Panc1 (cell line): ENCODE results near the gene SMIM17. TPM values are rescaled to one million over a fixed set of nuclear protein-coding genes. Genes with fewer than 3 reads are reported as not detected.
"Not testable (repeated sequence)": the region's sequence is repeated elsewhere in the genome, so short reads cannot be mapped to it uniquely, and the experiment has no call there.

Experiments
- ATAC-seq: fragments of 200-7000 bp; cut with Tn5 transposase; 2 replicates; pipeline ENCODE4 v1.9.1; 2020; ENCODE audit warnings: mild to moderate bottlenecking, moderate library complexity
- BruUV-seq: library from RNA; stranded (reverse); fragments of 400-500 nt; replicated peaks from 2 replicates; lab custom pipeline; 2021; lab: Mats Ljungman, UMichigan
- CTCF ChIA-PET: fragments of 300-600 bp; sonication (Branson Sonifier 250); formaldehyde crosslinking; loops from one replicate; lab custom pipeline; 2022; ENCODE audit warnings: antibody characterized with exemption; lab: Charles Lee
- POLR2A ChIA-PET: fragments of 300-600 bp; sonication (Branson Sonifier 250); formaldehyde crosslinking; loops from one replicate; lab custom pipeline; 2022; ENCODE audit warnings: antibody characterized with exemption; lab: Charles Lee
- DNase-seq: peaks from one replicate; pipeline ENCODE4 v3.0.0-alpha.2; 2010; ENCODE audit warnings: low read depth, low spot score
- H3K27ac ChIP-seq: 2 replicates; pipeline ENCODE4 v1.5.1; 2011; ENCODE audit warnings: mild to moderate bottlenecking, low read length, inconsistent platforms
- H3K27me3 ChIP-seq: fragments of 200-500 bp; sonication (Bioruptor generic); 2 replicates; pipeline ENCODE4 v1.6.0; 2014; ENCODE audit warnings: low read length, inconsistent platforms; ENCODE audit not compliant: control insufficient read depth, insufficient read depth
- H3K36me3 ChIP-seq: fragments of 200-500 bp; sonication (Bioruptor generic); 2 replicates; pipeline ENCODE4 v1.5.1; 2014; ENCODE audit warnings: inconsistent platforms, mild to moderate bottlenecking, low read length, moderate library complexity; ENCODE audit not compliant: control insufficient read depth, insufficient read depth
- H3K4me1 ChIP-seq: 2 replicates; pipeline ENCODE4 v1.5.1; 2011; ENCODE audit warnings: inconsistent platforms, mild to moderate bottlenecking, low read length, moderate library complexity; ENCODE audit not compliant: control insufficient read depth, insufficient read depth
- H3K4me3 ChIP-seq, 2 experiments: 2 replicates each; pipeline ENCODE4 v1.5.1; 2011 to 2012; ENCODE audit warnings: low read depth in 2 of 2, low read length in 2 of 2, mild to moderate bottlenecking in 2 of 2, inconsistent platforms in 1 of 2, moderate library complexity in 1 of 2
- H3K9me3 ChIP-seq: fragments of 200-500 bp; sonication (Bioruptor generic); 2 replicates; pipeline ENCODE4 v1.5.1; 2014; ENCODE audit warnings: low read depth, mild to moderate bottlenecking, inconsistent platforms, low read length, moderate library complexity; ENCODE audit not compliant: control insufficient read depth, insufficient read depth
- CTCF ChIP-seq: fragments of 450-650 bp; IDR thresholded peaks from 2 replicates; pipeline ENCODE4 v1.5.1; 2017; ENCODE audit warnings: mild to moderate bottlenecking
- POLR2AphosphoS5 ChIP-seq: IDR thresholded peaks from 2 replicates; pipeline ENCODE4 v1.6.1; 2012; ENCODE audit warnings: mild to moderate bottlenecking, low read depth, low read length, moderate library complexity
- REST ChIP-seq, 2 experiments: IDR thresholded peaks; 2 replicates each; pipeline ENCODE4 v1.6.1; 2011 to 2012; ENCODE audit warnings: low read depth in 2 of 2, control low read depth in 1 of 2, low read length in 1 of 2, mild to moderate bottlenecking in 1 of 2, moderate library complexity in 1 of 2; ENCODE audit not compliant: insufficient read depth in 1 of 2
- SIN3A ChIP-seq: IDR thresholded peaks from 2 replicates; pipeline ENCODE4 v1.6.1; 2012; ENCODE audit warnings: low read depth, mild to moderate bottlenecking, low read length, moderate library complexity, borderline replicate concordance; ENCODE audit not compliant: insufficient read depth
- TCF7L2 ChIP-seq: IDR thresholded peaks from 2 replicates; pipeline ENCODE4 v1.6.1; 2011; ENCODE audit warnings: mild to moderate bottlenecking, low read depth, low read length, inconsistent platforms
- in situ Hi-C: cut with HindIII; loops from 2 replicates; pipeline ENCODE4 v1.10.0; 2016; ENCODE audit warnings: low sequenced_read_pairs, low pct_unique_long_range_greater_than_20kb
- intact Hi-C: fragments of 100-400 bp; cut with micrococcal nuclease; formaldehyde crosslinking; loops from one replicate; pipeline ENCODE4 v1.10.0; 2022; ENCODE audit not compliant: unreplicated experiment
- total RNA-seq: library from RNA; stranded (reverse); gene quantifications from one replicate; pipeline ENCODE4 v1.2.1, GENCODE V29; 2021; ENCODE audit not compliant: unreplicated experiment

The SMIM17 gene
- total RNA-seq, 1 experiment from 2014 or later: 0.28 TPM

DNA sequence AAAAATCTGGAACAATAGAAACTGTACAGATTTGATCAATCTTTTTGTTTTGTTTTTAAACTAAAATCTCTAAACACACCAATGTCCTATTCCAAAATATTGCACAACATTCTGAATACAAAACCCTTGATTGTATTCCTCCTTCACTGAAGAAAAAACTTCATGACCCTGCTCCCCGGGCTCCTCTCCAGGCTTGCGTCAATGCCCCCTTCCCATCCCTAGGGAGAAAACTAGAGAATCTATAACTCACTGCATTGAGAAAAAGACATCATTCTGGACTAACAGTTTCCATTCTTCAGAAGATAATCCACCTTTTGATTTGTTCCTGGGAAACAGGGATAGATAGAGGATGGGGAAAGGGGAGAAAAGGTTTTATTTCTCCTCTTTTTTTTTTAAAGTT, 29.7 kb downstream of the SMIM17 start:
- H3K36me3 ChIP-seq, H3K4me3 ChIP-seq, H3K27ac ChIP-seq, in situ Hi-C loops, BruUV-seq, DNase-seq, POLR2A ChIA-PET, ATAC-seq, H3K9me3 ChIP-seq, H3K4me1 ChIP-seq, CTCF ChIA-PET, intact Hi-C loops, H3K27me3 ChIP-seq: not testable (repeated sequence)

DNA sequence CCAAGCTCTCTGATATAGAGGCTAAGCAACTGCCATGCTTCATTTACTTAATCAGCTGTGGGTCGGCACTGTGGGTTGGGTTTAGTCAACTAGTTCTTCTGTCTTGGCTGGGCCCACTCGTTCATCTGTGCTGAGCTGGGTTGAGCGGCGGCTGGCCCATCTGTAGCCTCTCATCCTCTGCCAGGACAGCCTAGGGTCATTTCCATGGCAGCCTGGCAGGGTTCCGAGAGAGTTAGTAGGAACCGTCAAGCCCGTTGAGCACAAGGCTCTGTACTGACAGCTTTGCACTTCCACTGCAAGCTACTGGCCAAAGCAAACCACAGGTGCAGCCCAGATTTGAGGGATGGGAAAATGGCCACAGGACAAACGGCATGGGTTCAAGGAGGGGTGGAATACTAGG, 35.2 kb downstream of the SMIM17 start:
- ChIA-PET POLR2A (no interaction called here), CTCF (no interaction called here)
- Histone ChIP-seq H3K9me3 (no peaks in the 10 kb centered on the region), H3K27ac (no peak overlapping the region), H3K36me3 (no peaks in the 10 kb centered on the region), H3K4me1 (no peaks in the 10 kb centered on the region), H3K27me3 (no peaks in the 10 kb centered on the region), H3K4me3 (no peak overlapping the region)
- intact Hi-C loops (no loop called here), in situ Hi-C loops (no loop called here)
- BruUV-seq: no TSS peak
- ATAC-seq (no peak), DNase-seq (no peak)
- TF ChIP-seq POLR2AphosphoS5 (no peak), REST (IDR thresholded peaks at IDR 0.05; ENCODE audit: insufficient read depth in 1 of 2, low read depth in 2 of 2, low read length in 1 of 2) (no peak)

DNA sequence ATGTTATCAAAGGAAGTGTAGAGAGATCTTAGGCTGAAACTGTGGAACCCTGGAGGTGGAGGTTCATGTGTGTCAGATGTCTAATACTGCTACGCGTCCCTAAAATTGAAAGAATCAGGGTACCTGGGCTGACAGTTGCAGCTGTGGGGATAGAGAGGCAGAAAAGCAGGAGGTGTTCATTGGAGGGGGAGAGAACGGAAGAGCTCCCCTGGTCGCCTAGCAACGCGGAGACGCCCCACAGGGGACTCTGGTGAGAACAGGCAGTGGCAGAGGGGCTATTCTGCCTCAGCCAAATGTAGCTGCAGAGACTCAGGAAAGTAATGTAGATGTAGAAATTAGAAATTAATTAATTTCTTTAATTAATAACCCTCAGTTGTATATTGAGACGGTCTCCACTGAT, 38.7 kb downstream of the SMIM17 start:
- Histone ChIP-seq H3K4me3 (no peak overlapping the region), H3K4me1 (no peaks in the 10 kb centered on the region), H3K36me3 (no peaks in the 10 kb centered on the region), H3K27me3 (no peaks in the 10 kb centered on the region), H3K27ac (no peak overlapping the region), H3K9me3 (no peaks in the 10 kb centered on the region)
- intact Hi-C loops (no loop called here), in situ Hi-C loops (no loop called here)
- no peak for TF ChIP-seq TCF7L2
- TF ChIP-seq POLR2AphosphoS5: no peak
- no peak for TF ChIP-seq REST (IDR thresholded peaks at IDR 0.05; ENCODE audit: insufficient read depth in 1 of 2, low read depth in 2 of 2, low read length in 1 of 2)
- TF ChIP-seq SIN3A: no peak
- no peak for TF ChIP-seq CTCF
- DNase-seq (no peak), ATAC-seq (no peak)
- CTCF ChIA-PET: no interaction called here
- POLR2A ChIA-PET: no interaction called here
- BruUV-seq: no TSS peak
